Measurements from ENCODE around the gene HOXA9. TPM values are rescaled to one million over a fixed set of nuclear protein-coding genes. Genes with fewer than 3 reads are reported as not detected.

Gene HOXA9
- total RNA-seq, 2 donors from 2014 or later = 14.7 to 57.0 TPM

GRCh38 chr7:27121684-27122076, 43.7 kb downstream of the HOXA9 start:
- H3K36me3 ChIP-seq = no peaks in the 10 kb centered on the region
- H3K4me3 ChIP-seq = no peak overlapping the region
- no peaks in the 10 kb centered on the region for H3K4me1 ChIP-seq (replicated peaks)
- H3K27ac ChIP-seq = no peak overlapping the region
- no peak for TF ChIP-seq POLR2A (IDR thresholded peaks at IDR 0.05)
- no peak for TF ChIP-seq POLR2AphosphoS5 (IDR thresholded peaks at IDR 0.05)
- no peak for TF ChIP-seq CTCF (IDR thresholded peaks at IDR 0.05)
- 82% methylated on average over 7 of the region's 7 CpGs for WGBS
- no peaks in the 10 kb centered on the region for H3K9me3 ChIP-seq
- DNase-seq (ENCODE audit: low spot score) = no peak
- intact Hi-C loops (cut with DNase I) = no loop called here
- H3K27me3 ChIP-seq (replicated peaks; ENCODE audit: insufficient read depth) = no peaks in the 10 kb centered on the region

DNA sequence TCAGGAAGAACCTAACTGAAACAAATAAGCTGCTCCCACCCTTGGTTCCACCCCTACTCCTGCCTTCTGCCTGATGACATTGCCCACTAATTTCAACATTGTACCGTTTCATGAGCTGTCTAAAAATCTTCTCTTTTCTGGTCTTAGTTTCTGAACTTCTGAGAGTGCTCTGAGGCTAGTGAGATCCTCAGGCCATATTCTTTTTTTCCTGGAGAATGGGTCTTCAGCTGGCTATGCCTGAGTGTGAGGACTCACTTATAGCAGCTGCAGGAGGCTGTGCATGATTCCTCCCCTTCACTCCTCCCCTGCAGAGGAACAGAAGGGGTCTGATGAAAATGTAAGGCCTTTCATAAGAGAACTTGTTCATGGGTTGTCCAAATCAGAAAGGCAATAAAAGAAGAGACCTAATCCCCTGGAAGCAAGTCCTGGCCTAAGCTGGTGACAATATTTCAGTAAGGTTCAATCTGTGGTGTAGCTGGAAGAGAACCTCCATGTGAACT, 45.9 kb downstream of the HOXA9 start:
- no peaks in the 10 kb centered on the region for H3K4me1 ChIP-seq (replicated peaks)
- no peaks in the 10 kb centered on the region for H3K36me3 ChIP-seq
- 89% methylated on average over 1 of the region's 1 CpG for WGBS
- H3K4me3 ChIP-seq = no peak overlapping the region
- no peaks in the 10 kb centered on the region for H3K9me3 ChIP-seq
- H3K27me3 ChIP-seq (replicated peaks; ENCODE audit: insufficient read depth) = no peaks in the 10 kb centered on the region
- intact Hi-C loops (cut with DNase I) = no loop called here
- no peak for DNase-seq (ENCODE audit: low spot score)
- TF ChIP-seq POLR2A (IDR thresholded peaks at IDR 0.05) (no peak), POLR2AphosphoS5 (IDR thresholded peaks at IDR 0.05) (no peak), CTCF (IDR thresholded peaks at IDR 0.05) (no peak)
- no peak overlapping the region for H3K27ac ChIP-seq

- WGBS = 81% methylated on average over 3 of the region's 3 CpGs
- Histone ChIP-seq H3K9me3 (no peaks in the 10 kb centered on the region), H3K27ac (no peak overlapping the region), H3K27me3 (replicated peaks; ENCODE audit: insufficient read depth) (no peaks in the 10 kb centered on the region), H3K4me3 (no peak overlapping the region), H3K4me1 (replicated peaks) (no peaks in the 10 kb centered on the region), H3K36me3 (no peaks in the 10 kb centered on the region)
- intact Hi-C loops (cut with DNase I) = no loop called here
- DNase-seq (ENCODE audit: low spot score) = no peak
- TF ChIP-seq POLR2AphosphoS5 (IDR thresholded peaks at IDR 0.05) (no peak), CTCF (IDR thresholded peaks at IDR 0.05) (no peak), POLR2A (IDR thresholded peaks at IDR 0.05) (no peak)
Measured at GRCh38 chr7:27118580-27118979, 46.8 kb downstream of the HOXA9 start.

GRCh38 chr7:27117887-27118491, 47.3 kb downstream of the HOXA9 start:
- H3K9me3 ChIP-seq = no peaks in the 10 kb centered on the region
- no peak for DNase-seq (ENCODE audit: low spot score)
- no peaks in the 10 kb centered on the region for H3K27me3 ChIP-seq (replicated peaks; ENCODE audit: insufficient read depth)
- H3K36me3 ChIP-seq = no peaks in the 10 kb centered on the region
- intact Hi-C loops (cut with DNase I) = no loop called here
- H3K4me1 ChIP-seq (replicated peaks) = no peaks in the 10 kb centered on the region
- no peak overlapping the region for H3K27ac ChIP-seq
- WGBS = 86% methylated on average over 19 of the region's 19 CpGs
- no peak overlapping the region for H3K4me3 ChIP-seq
- TF ChIP-seq POLR2AphosphoS5 (IDR thresholded peaks at IDR 0.05) (no peak), CTCF (IDR thresholded peaks at IDR 0.05) (no peak), POLR2A (IDR thresholded peaks at IDR 0.05) (no peak)
